LNCaP clone FGC (cell line): Measurements from ENCODE around the gene CDC42.

Experiments
- DNase-seq: peaks from one replicate; pipeline ENCODE4 v3.0.0-alpha.2; 2011; ENCODE audit warnings: low read depth
- H3K4me3 ChIP-seq: 2 replicates; pipeline ENCODE4 v1.5.1; 2011; ENCODE audit warnings: mild to moderate bottlenecking, low read depth, low read length, control low read depth
- CTCF ChIP-seq: IDR thresholded peaks from 2 replicates; pipeline ENCODE4 v1.5.1; 2012; ENCODE audit warnings: mild to moderate bottlenecking; ENCODE audit not compliant: control insufficient read depth, insufficient read depth; ENCODE audit errors: extremely low read depth

CDC42 gene

DNA sequence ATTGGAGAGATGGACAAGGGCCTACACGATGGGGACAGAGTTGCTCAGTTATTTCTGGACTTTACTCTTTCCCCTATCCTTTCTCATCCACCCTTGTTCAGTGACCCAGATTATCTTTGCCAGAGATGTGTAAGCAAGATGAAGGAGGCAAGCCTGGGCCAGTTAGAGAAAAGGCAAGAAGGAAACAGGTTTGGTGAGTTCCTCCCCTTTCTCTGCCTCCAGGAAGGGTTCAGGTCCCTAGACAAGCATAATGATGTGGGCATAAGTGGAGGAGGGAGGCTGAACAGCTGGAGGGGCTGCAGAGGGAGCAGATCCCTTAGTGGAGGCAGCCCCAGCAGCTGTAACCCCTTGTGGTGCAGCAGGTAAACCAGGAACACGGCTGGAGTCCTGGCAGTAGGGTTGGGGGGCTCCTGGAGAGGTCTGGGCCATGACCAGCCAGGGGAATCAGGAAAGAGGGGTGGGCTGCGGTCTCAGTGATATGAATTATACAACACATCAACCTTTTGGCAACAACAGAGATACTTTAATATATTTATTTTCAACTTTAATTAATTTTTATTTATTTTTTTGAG lies 9.2 kb upstream of the CDC42 start:
- TF ChIP-seq CTCF = no peak
- no peak for DNase-seq
- H3K4me3 ChIP-seq = no peak overlapping the region

GRCh38 chr1:22044690-22045420 lies 7.7 kb upstream of the CDC42 start:
- no peak for DNase-seq
- no peak for TF ChIP-seq CTCF
- no peak overlapping the region for H3K4me3 ChIP-seq

DNA sequence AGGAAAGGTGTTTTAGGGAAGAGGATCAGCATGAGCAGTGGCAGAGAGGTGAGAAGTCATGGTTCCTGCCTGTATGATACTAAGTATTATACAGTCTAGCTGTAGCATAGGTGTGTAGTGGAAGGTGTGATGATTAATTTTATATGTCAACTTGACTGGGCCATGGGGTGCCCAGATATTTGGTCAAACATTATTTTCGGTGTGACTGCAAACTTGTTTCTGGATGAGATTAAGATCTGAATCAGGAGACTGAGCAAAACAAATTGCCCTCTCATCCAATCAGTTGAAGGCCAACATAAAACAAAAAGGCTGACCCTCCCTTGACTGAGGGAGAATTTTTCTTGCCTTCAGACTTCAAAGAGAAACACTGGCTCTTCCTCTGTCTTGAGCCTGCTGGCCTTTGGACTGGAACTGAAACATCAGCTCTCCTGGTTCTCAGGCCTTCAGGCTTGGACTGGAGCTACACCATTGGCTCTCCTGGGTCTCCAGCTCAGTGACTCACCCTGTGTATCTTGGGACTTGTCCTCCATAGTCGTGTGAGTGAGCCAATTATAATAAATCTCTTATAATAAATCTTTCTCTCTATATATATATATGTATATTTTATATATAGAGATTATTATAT lies 6.8 kb upstream of the CDC42 start:
- TF ChIP-seq CTCF = no peak
- H3K4me3 ChIP-seq = no peak overlapping the region
- DNase-seq = no peak

DNA sequence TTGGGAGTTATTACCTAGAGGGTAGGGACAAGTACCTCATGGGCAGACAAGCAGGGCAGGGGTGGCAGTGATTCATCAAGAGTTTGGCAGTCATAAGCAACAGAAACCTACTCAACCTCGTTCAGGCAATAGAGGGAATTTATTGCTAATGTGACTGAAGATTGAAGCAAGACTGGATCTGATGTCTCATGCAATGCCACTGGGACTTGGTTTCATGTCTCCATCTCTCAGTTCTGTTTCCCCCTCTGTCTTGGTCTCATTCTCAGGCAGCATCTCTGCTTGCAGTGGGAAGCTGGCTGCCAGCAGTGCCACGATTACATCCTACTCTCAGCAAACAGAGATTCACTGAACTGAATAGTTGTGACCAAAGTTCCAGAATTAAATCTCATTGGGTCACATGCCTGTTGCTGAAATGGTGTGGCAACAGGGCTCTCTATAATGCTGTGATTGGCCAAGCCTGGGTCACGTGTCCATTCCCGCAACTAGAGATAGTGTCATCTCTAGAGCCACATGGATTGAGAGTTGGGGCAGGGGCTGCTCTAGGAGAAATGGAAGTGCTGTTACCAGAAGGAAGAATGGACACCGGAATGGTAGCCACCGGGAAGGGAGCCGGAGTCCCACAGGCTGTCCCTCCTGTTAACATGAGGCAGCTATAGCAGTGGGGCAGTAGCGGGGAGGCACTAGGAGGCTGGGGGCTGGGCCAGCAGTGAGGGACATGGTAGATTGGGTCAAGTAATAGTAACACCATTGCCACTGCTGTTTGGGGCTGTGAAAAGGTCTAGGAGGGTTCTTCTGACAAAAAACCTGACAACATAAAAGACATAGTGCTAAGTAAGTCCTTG lies 3.9 kb upstream of the CDC42 start:
- no peak overlapping the region for H3K4me3 ChIP-seq
- TF ChIP-seq CTCF = no peak
- no peak for DNase-seq

DNA sequence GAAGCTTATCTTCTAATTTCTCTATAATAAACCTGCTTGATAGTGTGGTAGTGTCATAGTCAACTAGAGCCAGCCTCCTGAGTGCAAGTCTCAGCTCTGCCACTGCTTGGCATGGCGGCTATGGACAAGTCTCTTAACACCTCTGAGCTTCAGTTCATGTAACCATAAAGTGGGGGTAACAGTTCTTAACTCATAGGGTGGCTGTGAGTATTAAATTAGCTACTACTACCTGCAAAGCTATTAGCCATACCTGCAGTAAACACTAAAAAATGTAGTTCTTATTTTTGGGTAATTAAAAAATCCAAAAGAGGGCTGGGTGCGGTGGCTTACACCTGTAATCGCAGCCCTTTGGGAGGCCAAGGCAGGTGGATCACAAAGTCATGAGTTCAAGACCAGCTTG lies 2.2 kb upstream of the CDC42 start:
- TF ChIP-seq CTCF = no peak
- no peak for DNase-seq

DNA sequence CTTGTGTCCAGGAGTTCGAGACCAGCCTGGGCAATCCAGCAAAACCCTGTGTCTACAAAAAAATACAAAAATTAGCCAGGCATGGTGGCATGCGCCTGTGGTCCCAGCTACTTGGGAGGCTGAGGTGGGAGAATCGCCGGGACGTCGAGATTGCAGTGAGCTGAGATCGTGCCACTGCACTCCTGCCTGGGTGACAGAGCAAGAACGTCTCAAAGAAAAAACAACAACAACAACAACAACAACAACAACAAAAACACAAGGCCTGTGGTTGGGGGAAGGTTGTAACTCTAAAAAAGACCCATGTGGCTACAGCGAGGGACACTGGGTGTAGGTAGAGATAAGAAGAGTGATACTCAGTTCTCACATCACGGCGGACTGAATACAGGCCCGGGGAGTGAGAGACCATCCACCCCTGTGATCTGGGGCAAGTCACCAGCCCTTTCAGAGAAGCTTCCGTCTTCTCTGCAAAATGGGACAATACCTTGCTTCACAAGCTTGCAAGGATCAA lies 848 bp upstream of the CDC42 start:
- TF ChIP-seq CTCF = no peak
- no peak for DNase-seq
- H3K4me3 ChIP-seq = no peak overlapping the region

More for the DNA sequence above, 2.2 kb upstream of the CDC42 start:
- no peak overlapping the region for H3K4me3 ChIP-seq
